GM18505 (cell line): ENCODE measurements around the gene UBR3.

ENCODE experiments used
- ATAC-seq: cut with Tn5 transposase; IDR thresholded peaks from one replicate; pipeline ENCODE4 v1.9.1; 2021; ENCODE audit not compliant: unreplicated experiment
- POLR2A ChIP-seq: IDR thresholded peaks from 4 replicates; pipeline ENCODE4 v1.6.1; 2011; ENCODE audit warnings: borderline replicate concordance; ENCODE audit not compliant: insufficient read depth, insufficient read length; ENCODE audit errors: extremely low read depth

UBR3 gene, protein sequence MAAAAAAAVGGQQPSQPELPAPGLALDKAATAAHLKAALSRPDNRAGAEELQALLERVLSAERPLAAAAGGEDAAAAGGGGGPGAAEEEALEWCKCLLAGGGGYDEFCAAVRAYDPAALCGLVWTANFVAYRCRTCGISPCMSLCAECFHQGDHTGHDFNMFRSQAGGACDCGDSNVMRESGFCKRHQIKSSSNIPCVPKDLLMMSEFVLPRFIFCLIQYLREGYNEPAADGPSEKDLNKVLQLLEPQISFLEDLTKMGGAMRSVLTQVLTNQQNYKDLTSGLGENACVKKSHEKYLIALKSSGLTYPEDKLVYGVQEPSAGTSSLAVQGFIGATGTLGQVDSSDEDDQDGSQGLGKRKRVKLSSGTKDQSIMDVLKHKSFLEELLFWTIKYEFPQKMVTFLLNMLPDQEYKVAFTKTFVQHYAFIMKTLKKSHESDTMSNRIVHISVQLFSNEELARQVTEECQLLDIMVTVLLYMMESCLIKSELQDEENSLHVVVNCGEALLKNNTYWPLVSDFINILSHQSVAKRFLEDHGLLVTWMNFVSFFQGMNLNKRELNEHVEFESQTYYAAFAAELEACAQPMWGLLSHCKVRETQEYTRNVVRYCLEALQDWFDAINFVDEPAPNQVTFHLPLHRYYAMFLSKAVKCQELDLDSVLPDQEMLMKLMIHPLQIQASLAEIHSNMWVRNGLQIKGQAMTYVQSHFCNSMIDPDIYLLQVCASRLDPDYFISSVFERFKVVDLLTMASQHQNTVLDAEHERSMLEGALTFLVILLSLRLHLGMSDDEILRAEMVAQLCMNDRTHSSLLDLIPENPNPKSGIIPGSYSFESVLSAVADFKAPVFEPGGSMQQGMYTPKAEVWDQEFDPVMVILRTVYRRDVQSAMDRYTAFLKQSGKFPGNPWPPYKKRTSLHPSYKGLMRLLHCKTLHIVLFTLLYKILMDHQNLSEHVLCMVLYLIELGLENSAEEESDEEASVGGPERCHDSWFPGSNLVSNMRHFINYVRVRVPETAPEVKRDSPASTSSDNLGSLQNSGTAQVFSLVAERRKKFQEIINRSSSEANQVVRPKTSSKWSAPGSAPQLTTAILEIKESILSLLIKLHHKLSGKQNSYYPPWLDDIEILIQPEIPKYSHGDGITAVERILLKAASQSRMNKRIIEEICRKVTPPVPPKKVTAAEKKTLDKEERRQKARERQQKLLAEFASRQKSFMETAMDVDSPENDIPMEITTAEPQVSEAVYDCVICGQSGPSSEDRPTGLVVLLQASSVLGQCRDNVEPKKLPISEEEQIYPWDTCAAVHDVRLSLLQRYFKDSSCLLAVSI (N-terminal part only)

DNA sequence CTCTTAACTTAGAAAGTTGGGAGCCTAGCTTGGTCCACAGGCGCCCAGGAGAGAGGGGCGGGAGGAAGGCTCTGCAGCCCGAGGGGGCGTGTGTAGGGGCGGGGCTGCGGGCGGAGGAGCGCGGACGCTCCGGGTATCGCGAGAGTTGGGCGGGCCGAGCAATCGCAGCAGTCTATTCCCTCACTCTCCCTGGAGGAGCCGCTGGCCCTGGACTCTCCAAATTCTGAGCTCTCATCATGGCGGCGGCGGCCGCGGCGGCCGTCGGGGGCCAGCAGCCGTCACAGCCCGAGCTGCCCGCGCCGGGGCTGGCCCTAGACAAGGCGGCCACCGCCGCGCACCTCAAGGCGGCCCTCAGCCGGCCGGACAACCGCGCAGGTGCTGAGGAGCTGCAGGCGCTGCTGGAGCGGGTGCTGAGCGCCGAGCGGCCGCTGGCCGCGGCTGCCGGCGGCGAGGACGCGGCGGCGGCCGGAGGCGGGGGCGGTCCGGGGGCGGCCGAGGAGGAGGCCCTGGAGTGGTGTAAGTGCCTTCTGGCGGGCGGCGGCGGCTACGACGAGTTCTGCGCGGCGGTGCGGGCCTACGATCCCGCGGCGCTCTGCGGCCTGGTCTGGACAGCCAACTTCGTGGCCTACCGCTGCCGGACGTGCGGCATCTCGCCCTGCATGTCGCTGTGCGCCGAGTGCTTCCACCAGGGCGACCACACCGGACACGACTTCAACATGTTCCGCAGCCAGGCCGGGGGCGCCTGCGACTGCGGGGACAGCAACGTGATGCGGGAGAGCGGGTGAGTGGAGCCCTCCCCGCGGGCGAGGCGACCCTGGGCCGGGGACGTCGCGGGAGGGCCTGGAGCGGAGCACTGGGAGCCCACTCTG lies at the start of gene UBR3:
Gene UBR3, plus strand, starts transcription at position 183 of the 869 bp plus-strand sequence. Its CDS starts 54 bp downstream, at position 237.
- TF ChIP-seq POLR2A: peak; percentile 90
- ATAC-seq: peak; percentile 83

DNA sequence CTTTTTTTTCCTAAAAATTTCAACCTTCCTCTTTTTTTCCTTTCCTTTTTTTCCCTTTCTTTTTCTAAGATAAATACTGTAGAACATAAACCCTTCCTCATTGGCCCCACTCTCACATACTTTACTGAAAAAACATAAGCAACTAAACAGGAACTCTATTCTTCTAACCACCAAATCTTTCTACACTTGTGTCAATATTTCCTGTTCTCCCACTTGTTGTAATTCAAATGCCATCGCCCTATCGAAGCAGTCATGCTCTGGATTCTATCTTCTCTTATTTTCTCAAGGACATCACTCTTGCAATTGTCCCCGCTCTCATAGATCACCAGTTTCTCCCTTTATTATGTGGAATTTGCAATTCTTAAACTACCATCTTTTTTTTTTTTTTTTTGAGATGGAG lies 48.8 kb upstream of the UBR3 start:
- TF ChIP-seq POLR2A: no peak
- no peak for ATAC-seq

DNA sequence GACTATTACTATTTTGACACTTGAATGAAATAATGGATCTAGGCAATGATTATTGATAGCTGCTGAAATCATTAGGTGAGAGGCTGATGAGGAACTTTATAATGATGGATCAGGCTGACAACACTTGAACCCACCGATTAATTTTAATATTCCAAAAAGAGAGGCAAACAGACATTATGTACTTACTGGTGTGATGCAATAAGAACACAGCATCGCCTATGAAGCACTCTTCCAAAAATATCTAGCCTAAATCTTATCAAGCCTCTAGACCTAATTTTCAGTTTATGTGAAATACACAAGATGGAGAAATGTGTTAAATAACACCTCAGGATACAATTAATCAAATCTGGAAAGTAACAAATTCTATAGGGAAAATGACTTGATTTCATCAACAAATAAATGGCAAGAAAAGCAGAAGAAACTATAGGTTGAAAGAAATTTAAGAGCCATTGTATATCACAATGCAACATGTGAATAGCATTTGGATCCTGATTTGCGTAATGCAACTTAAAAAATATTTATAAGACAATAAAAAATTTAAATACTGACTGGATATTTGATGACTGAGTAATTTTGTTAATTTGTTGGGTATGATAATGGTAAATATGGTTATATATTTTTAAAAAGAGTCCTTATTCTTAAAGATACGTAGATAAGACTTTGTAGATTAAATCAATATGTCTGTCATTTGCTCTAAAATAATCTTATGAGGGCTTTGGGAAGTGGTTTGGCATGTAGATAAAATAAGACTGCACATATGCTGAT lies 45.8 kb upstream of the UBR3 start:
- TF ChIP-seq POLR2A: no peak

DNA sequence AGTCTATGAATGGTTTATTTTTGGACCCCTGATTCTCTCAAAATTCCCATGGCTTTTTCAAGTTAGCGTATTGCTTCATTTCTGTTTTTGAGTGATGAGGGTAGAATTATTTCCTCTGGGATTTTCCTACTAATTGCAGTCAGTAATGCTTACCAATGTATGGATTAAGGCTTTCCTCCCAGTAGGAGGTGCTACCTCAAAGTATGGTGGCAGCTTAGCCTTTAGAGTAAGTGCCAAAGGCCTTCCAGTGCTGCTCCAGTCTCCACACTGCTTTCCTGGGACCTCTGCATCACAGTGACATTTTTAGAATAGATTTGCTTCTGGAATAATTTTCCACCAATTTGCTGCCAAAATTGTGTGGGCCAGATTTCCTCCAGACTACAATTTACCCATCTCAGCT lies 44.7 kb upstream of the UBR3 start:
- no peak for ATAC-seq
- no peak for TF ChIP-seq POLR2A

More for the DNA sequence above, 45.8 kb upstream of the UBR3 start:
- no peak for ATAC-seq

DNA sequence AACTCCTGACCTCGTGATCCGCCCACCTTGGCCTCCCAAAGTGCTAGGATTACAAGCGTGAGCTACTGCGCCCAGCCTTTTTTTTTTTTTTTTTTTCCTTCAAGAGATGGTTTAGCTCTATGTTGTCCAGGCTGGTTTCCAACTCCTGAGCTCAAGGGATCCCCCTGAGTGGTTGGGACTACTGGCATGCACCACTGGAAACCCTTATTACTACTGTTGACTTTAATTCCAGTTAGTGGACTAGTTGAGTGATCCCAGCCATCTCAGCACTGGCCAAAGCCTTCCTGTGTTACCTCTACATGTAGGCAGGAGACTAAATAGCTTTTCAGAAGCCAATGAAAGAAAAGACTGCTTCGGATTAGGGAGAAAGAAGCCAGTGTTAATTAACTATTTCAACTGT lies 36.7 kb upstream of the UBR3 start:
- no peak for ATAC-seq
- no peak for TF ChIP-seq POLR2A

DNA sequence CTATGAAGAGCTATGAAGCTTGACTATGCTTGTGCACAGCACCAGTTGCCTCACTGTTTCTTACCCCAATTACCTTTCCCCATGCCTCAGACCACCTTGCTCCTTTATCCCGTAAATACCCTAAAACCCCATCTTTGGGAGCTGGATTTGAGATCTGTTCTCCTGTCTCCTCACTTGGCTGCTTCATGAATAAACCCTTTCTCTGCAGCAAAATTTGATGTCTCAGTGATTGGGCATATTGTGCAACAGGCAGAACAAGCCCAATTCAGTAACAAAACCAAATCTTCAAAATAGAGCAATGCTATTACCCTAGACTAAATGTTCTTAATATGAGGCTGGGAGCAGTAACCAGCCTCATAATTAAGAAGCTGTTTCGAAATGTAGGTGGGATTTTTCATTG lies 32.1 kb upstream of the UBR3 start:
- TF ChIP-seq POLR2A: no peak
- no peak for ATAC-seq

DNA sequence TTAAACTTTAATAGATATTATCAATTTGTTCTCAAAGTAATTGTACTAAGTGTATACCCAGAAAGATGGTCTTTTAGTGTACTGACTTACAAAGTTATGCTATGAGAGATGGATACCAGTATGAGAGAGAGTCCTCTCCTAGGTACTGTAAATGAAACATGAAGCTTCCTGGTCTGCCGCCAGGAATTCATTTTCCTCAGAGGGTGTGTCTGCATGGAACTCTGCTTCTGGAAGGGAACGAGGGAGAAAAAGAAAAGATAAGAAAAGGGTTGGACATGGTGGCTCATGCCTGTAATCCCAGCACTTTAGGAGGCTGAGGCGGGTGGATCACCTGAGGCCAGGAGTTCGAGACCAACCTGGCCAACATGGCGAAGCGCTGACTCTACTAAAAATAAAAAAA lies 30.8 kb upstream of the UBR3 start:
- TF ChIP-seq POLR2A: no peak
- no peak for ATAC-seq

DNA sequence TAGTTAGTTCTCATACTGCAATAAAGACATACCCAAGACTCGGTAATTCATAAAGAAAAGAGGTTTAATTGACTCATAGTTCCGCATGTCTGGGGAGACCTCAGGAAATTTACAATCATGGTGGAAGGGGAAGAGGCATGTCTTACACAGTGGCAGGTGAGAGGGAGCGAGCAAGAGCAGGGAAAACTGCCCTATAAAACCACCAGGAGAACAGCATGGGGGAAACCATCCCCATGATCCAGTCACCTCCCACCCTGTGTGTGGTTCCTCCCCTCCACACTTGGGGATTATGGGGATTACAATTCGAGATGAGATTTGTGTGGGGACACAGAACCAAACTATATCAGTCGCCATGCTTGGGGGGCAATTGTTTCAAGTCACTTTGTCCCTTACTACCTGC lies 29.7 kb upstream of the UBR3 start:
- no peak for TF ChIP-seq POLR2A
- no peak for ATAC-seq

DNA sequence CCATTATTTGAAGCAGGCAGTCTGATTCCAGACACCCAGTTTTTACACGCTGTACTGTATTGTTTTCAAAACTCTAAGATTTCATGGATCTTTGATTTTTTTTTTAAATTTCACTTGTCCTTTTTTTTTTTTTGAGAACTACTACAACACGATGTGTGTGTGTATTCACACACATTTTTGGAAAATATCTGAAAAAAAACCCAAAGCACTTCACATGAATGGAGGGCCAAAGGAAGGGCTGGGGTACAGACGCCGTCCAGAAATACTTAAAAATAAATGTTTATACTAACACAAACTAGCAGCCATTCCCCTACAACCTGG lies 28.9 kb upstream of the UBR3 start:
- no peak for TF ChIP-seq POLR2A
- no peak for ATAC-seq

DNA sequence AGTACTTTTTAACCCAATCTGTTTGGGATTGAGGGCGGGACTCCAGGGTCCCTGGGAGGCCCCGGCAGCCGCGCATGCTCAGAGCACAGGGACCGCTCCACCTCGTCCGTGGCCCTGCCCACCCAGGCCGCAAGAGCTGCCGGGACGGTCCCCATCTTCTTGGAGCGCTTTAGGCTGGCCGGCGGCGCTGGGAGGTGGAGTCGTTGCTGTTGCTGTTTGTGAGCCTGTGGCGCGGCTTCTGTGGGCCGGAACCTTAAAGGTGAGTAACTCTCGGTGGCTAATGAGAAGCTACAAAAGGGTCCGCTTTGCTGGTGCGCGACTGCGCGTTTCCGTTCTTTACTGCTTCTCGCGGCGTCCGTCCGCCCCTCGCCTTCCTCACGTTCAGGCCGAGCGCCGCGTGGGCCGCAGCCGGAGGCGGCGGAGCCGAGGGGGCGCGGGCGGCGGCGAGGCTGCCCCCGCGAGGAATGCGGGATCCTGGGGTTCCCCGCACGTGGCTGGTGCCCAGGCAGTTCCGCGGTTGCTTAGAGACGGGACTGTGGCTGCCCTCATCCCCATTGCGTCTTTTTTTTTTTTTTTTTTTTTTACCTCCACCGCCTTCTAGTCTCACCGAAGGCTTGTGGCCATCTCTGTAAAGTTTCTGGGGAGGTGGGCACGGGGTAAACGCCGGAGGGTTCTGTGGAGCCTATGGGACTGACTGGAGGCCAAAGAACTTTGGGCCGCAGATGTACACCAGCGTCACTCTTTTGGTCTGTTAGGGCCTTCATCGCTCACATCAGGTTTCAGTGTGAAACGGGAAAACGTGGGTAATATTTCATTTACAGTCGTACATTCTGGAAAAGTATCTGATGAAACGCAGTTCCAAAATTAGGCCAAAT lies 28.3 kb upstream of the UBR3 start, which contains the start of gene SSB:
Gene SSB, plus strand, starts transcription at position 154 of the 875 bp plus-strand sequence. CDS start 2,090 bp downstream, outside the sequence.
- ATAC-seq: peak; percentile 96
- peak; percentile 89 for TF ChIP-seq POLR2A

DNA sequence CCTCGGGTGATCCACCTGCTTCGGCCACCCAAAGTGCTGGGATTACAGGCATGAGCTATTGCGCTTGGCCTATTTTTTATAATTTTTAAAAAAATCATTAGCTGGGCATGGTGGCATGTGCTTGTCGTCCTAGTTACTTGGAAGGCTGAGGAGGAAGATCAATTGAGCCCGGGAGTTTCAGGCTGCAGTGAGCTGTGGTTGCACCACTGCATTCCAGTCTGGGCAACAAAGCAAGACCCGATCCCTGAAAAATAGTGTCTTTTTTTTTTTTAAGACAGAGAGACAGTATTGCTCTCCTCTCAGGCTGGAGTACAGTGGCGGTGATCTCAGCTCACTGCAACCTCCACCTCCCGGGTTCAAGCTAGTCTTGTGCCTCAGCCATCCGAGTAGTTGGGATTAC lies 23.8 kb upstream of the UBR3 start:
- no peak for TF ChIP-seq POLR2A
- no peak for ATAC-seq

DNA sequence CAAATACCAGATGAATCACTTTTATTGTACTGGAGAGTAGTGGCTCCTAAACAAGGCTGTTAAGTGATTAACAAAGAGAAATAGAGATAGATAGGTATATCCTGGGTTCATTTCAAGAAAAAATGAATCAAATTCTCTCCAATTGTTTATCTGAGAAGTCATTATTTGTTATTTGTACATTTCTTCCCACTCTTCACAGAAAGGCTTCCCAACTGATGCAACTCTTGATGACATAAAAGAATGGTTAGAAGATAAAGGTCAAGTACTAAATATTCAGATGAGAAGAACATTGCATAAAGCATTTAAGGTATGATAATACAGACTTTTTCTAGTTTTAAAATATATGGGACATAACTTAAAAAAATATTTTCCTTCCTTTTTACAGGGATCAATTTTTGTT lies 20.7 kb upstream of the UBR3 start:
- TF ChIP-seq POLR2A: no peak
- ATAC-seq: no peak
